Stimulated activated CD8-positive, alpha-beta memory T cell treated with anti-CD3 and anti-CD28 coated beads, Interleukin-7, amount 100 ng/mL, for 48 hours (primary cell): ENCODE measurements around the gene MAPT.
"Not testable (repeated sequence)": the region's sequence is repeated elsewhere in the genome, so short reads cannot be mapped to it uniquely, and the experiment has no call there.

Experiments
- DNase-seq, 2 donors: peaks; one replicate each; pipeline ENCODE4 v3.0.0-alpha.2; 2020; ENCODE audit warnings: low read depth in 1 of 2; ENCODE audit errors: extremely low read depth in 1 of 2

The MAPT gene

GRCh38 chr17:45949755-45950320 is 55.5 kb downstream of the MAPT start:
- no peak for DNase-seq

- DNase-seq = no peak
These were observed 56.5 kb downstream of the MAPT start for GRCh38 chr17:45950888-45951287.

DNA sequence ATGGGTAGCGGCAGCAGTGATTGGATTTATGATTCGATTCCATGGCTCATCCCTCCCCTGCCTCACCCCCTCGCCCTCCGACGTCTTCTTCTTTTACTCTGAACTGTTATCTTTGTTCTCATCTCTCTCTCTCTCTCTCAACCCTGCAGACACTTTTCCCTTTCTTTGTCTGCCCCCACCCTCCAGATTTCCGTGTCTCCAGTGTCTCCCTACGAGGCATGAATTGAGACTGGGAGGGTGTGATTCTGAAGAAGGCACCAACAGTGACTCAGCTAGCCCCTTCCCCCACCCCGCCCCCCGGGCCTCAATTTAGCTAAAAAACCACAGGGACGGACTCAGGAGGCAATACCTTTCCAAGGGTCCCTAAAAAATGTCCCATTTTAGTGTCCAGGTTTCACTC is 57.0 kb downstream of the MAPT start:
- DNase-seq = no peak

DNA sequence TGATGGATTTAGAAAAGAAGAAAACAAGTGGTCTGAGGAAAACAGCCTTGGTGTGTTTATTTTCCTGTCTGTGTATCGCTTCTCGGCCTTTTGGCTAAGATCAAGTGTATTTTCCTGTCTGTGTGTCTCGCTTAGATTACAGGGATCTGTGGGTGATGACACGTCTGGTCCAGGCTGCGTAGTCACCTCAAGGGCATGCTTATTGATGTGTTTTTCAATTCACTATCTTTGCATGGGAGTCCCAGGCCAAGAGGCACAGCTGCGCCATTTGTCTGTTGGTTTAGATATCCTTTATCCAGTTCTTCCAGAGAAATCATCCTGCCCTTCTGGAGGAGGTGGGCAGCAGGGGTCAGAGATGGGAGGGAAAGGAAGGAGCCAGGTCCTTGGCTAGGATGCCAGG is 57.6 kb downstream of the MAPT start:
- no peak for DNase-seq

DNA sequence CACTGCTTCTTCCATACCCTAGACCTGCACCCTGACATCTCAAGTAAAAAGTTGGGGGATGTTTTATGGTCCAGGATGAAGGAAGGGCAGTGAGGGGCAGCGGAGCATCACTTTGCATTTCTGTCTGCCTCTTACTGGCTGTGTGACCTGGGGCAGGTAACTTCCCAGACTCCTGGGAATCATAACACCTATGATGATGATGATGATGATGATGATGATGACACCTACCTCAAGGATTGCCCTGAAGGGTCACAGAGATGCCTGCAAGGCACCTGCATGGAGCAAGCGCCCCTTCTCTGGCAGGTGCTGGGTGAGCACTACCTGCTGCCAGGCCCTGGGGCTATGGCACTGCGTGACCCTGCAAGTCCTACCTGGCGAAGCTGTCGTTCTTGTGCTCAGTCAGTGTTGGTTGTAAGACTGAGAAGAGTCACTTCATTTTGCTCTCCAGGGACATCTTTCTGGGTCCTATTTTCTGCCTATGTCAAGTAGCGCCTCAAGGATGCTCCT is 58.5 kb downstream of the MAPT start:
- DNase-seq = no peak

DNA sequence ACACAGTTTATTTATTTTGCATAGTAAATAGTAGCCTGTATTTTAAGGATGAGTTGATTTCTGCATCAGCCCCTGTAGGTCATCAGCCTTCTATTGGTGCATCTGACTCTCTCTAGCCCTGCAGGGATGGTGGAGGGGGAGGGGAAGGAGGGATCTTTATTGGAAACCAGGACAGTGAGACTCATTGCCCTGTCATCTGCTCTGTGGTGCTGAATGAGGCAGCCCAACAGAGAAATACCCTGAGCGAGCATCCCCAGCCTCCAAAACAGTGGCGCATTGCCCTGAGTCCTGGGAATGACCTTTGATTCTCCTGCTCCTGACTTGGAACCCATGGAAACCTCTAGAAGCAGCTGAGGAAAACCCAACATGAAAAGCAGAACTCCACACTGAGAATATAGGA is 59.2 kb downstream of the MAPT start:
- DNase-seq = no peak

DNA sequence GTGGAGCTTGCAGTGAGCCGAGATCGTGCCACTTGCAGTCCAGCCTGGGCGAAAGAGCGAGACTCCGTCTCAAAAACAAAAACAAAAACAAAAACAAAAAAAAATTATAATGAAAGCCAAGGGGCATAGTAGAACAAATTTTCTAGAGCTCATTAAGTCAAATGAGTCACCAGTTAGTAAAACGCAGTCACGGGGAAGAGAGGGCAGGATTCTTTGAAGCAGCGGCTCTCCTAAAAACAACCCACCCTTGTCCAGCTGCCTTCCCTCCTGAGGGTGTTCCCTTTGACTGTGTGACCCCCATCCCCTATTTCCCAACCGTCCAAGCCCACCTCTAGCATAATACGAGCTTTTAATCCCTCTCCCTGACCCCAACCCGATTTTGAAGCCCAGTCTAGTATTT is 60.6 kb downstream of the MAPT start:
- DNase-seq = no peak

DNA sequence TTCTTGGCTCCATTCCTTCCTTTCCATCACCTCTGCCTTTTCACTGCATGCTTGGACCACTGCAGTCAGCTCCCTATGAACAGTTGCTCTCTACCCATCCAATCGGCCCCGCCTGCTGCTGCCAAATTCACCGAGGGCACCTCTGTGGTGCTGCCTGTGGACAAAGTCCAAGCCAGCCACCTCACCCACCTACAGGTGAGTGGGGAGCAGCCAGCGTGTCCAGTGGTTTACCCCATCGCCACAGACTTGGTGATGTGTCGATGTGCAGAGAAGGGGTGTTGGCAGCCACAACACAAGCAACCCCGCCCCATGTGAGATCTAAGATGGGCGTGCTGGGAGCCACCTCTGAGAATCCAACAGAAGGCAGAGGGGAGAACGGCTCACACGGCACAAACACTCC is 61.0 kb downstream of the MAPT start:
- DNase-seq = no peak

GRCh38 chr17:45956090-45956489 is 61.7 kb downstream of the MAPT start:
- DNase-seq = no peak

GRCh38 chr17:45956746-45957145 is 62.4 kb downstream of the MAPT start:
- not testable (repeated sequence) for DNase-seq

GRCh38 chr17:45958307-45958706 is 64.0 kb downstream of the MAPT start:
- DNase-seq = no peak

GRCh38 chr17:45958994-45959665 is 64.8 kb downstream of the MAPT start:
- DNase-seq = no peak

DNA sequence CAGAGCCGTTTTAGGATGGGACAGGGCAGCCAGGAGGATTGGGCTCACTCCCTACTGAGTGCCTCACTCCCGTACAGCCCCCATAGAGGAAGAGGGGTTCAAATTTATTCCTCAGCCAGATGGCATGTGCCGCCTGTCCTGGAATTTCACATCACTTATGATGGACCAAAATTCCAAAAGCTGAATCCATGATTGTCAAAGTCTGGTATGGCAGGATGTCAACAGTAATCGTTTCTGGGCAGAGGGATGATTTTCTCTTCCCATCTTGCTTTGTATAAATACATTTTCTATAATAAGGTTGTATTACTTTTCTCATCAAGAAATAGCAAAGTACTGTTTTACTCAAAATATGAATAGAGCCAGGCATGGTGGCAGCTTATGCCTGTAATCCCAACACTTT is 66.0 kb downstream of the MAPT start:
- no peak for DNase-seq

- no peak for DNase-seq
These were observed 66.9 kb downstream of the MAPT start for GRCh38 chr17:45961206-45961605.

GRCh38 chr17:45962221-45962972 is 68.0 kb downstream of the MAPT start:
- no peak for DNase-seq

GRCh38 chr17:45963283-45963682 is 68.9 kb downstream of the MAPT start:
- no peak for DNase-seq

DNA sequence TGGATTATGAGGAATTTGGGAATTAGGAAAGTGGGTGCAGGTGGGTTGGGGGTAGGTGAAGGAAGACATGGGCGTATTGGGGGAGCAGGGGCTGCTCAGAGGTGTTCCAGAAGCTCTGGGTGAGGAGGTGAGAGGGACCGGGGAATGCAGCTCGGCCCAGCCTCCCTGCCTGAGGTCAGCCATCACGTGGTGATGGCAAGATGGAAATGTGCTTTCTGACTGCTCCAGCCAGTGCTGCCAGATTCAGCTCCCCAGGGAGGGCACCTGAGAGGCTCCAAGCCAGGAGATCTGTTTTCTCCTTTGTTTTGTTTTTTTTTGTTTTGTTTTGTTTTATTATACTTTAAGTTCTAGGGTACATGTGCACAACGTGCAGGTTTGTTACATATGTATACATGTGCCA is 69.5 kb downstream of the MAPT start:
- no peak for DNase-seq

GRCh38 chr17:45964634-45965033 is 70.3 kb downstream of the MAPT start:
- DNase-seq = no peak

DNA sequence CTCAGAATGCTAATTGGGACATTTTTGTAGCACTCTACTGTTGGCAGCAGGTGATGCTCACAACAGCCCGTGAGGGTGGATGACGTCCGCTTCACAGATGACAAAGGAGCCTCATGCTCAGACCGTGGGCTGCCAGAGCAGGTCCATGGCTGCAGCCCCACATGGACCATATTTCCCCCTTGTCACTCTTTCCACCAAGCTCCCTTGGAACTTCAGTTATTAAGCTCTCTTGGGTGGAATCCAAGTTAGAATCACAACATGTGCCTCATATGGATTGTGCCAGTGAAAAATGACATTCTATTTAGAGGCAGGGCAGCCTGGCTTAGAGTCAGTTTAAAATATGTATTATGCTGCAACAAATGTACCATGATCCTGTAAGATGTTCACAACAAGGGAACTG is 71.5 kb downstream of the MAPT start:
- DNase-seq = no peak

DNA sequence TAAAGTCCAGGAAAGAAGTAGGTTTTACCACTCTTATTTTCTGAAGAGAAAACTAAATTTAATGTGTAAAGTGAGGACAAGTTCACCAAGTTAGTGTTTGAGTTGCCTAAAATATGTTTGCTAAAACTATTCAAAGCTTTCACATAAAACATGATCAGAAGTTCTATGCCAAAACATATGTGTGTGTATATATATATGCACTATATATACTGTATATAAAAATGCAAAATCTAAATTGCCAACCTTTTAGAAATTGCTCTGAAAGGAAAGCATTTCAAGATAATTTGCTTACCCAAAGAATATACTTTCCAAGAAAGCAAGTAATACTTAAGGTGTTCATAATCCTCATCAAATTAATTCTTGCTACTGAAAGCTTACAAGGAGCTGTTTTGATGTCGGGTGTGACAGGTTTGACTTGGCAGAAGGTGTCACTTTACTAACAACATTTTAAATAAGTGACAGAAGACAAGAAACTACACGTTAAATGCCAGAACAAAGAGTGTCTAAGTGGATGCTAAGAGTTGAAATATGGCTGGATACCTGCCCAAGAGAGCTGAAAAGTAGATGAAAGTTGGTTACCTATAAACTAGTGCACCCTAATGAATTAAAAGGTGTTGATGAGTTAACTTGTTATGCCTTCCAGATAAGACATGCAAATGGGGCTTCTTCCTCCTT is 72.4 kb downstream of the MAPT start:
- DNase-seq = no peak

- no peak for DNase-seq
These were observed 73.0 kb downstream of the MAPT start for GRCh38 chr17:45967378-45967777.

- no peak for DNase-seq
These were observed 74.4 kb downstream of the MAPT start for GRCh38 chr17:45968732-45969131.
